GM23338 (cell line): Measurements from ENCODE around the gene SLC25A12. TPM values are rescaled to one million over a fixed set of nuclear protein-coding genes. Genes with fewer than 3 reads are reported as not detected.

Source experiments
- ATAC-seq: fragments of 200-7000 bp; cut with Tn5 transposase; 3 replicates; pipeline ENCODE4 v1.9.1; 2020
- DNase-seq: peaks from one replicate; pipeline ENCODE4 v3.0.0-alpha.2; 2015; ENCODE audit warnings: low spot score
- H2AFZ ChIP-seq: fragments of 200-600 bp; sonication (generic); 2 replicates; pipeline ENCODE4 v1.8.0; 2016; ENCODE audit warnings: antibody characterized with exemption, mild to moderate bottlenecking, moderate library complexity
- H3F3A ChIP-seq: fragments of 200-600 bp; sonication (generic); replicated peaks from 2 replicates; pipeline ENCODE4 v1.8.0; 2017; ENCODE audit warnings: antibody characterized with exemption, mixed run types, low read depth
- H3K27ac ChIP-seq: fragments of 200-600 bp; sonication (generic); 2 replicates; pipeline ENCODE4 v1.6.1; 2016; ENCODE audit warnings: low read depth
- H3K27me3 ChIP-seq: fragments of 200-600 bp; sonication (generic); 2 replicates; pipeline ENCODE4 v1.8.0; 2016; ENCODE audit warnings: mild to moderate bottlenecking, mixed run types, moderate library complexity; ENCODE audit not compliant: insufficient read depth
- H3K36me3 ChIP-seq: fragments of 200-600 bp; sonication (generic); 2 replicates; pipeline ENCODE4 v1.8.0; 2016; ENCODE audit warnings: mild to moderate bottlenecking; ENCODE audit not compliant: insufficient read depth
- H3K4me1 ChIP-seq: fragments of 200-600 bp; sonication (generic); 2 replicates; pipeline ENCODE4 v1.8.0; 2016; ENCODE audit warnings: mild to moderate bottlenecking, moderate library complexity; ENCODE audit not compliant: insufficient read depth
- H3K4me2 ChIP-seq: fragments of 200-600 bp; sonication (generic); 2 replicates; pipeline ENCODE4 v1.7.1; 2017; ENCODE audit warnings: mixed run types
- H3K4me3 ChIP-seq: fragments of 200-600 bp; sonication (generic); 2 replicates; pipeline ENCODE4 v1.6.1; 2016; ENCODE audit warnings: mixed run types
- H3K79me2 ChIP-seq: fragments of 200-600 bp; sonication (generic); replicated peaks from 2 replicates; pipeline ENCODE4 v1.8.0; 2017; ENCODE audit warnings: mild to moderate bottlenecking; ENCODE audit not compliant: insufficient read depth
- H3K9me2 ChIP-seq: fragments of 200-600 bp; sonication (generic); 2 replicates; pipeline ENCODE4 v1.8.0; 2017; ENCODE audit not compliant: insufficient read depth
- H4K20me1 ChIP-seq: fragments of 200-600 bp; sonication (generic); replicated peaks from 2 replicates; pipeline ENCODE4 v1.8.0; 2017; ENCODE audit warnings: mild to moderate bottlenecking; ENCODE audit not compliant: insufficient read depth
- H3K27ac Mint-ChIP-seq: 2 replicates; pipeline ENCODE4 v1.8.0; 2020; ENCODE audit warnings: inconsistent platforms, mild to moderate bottlenecking, moderate library complexity, mixed read lengths
- H3K27me3 Mint-ChIP-seq: 3 replicates; pipeline ENCODE4 v1.8.0; 2022; ENCODE audit warnings: low read depth, mild to moderate bottlenecking, moderate library complexity, mixed read lengths, inconsistent platforms; ENCODE audit not compliant: insufficient read depth, poor library complexity
- H3K36me3 Mint-ChIP-seq: 3 replicates; pipeline ENCODE4 v1.8.0; 2021; ENCODE audit warnings: low read depth, mild to moderate bottlenecking, inconsistent platforms, moderate library complexity, mixed read lengths
- H3K4me1 Mint-ChIP-seq: 3 replicates; pipeline ENCODE4 v1.8.0; 2020; ENCODE audit warnings: mild to moderate bottlenecking, inconsistent platforms, mixed read lengths
- H3K4me3 Mint-ChIP-seq: 3 replicates; pipeline ENCODE4 v1.8.0; 2021; ENCODE audit warnings: moderate library complexity, mild to moderate bottlenecking, inconsistent platforms, mixed read lengths
- H3K9me3 Mint-ChIP-seq: 3 replicates; pipeline ENCODE4 v1.8.0; 2020; ENCODE audit warnings: moderate library complexity, mild to moderate bottlenecking, inconsistent platforms, mixed read lengths
- EZH2 ChIP-seq: fragments of 200-600 bp; sonication (generic); IDR thresholded peaks from one replicate; pipeline ENCODE4 v1.8.0; 2017; ENCODE audit warnings: antibody characterized with exemption, mild to moderate bottlenecking, low read depth; ENCODE audit not compliant: unreplicated experiment
- JUNB ChIP-seq: IDR thresholded peaks from one replicate; pipeline ENCODE4 v1.6.1; 2016; ENCODE audit warnings: antibody characterized with exemption; ENCODE audit not compliant: unreplicated experiment
- POLR2AphosphoS5 ChIP-seq: IDR thresholded peaks from 2 replicates; pipeline ENCODE4 v1.6.1; 2016; ENCODE audit warnings: antibody characterized with exemption, low read depth
- STAT1 ChIP-seq: IDR thresholded peaks from one replicate; pipeline ENCODE4 v1.6.1; 2016; ENCODE audit warnings: antibody characterized with exemption; ENCODE audit not compliant: unreplicated experiment
- ZNF331 ChIP-seq: fragments of 250-450 bp; sonication (Bioruptor Pico); IDR thresholded peaks from 2 replicates; pipeline ENCODE4 v1.5.0; 2020; ENCODE audit warnings: low read depth, mild to moderate bottlenecking, moderate library complexity
- polyA plus RNA-seq: library from polyadenylated mRNA; unstranded; fragments of >200 nt; fragmentation: Nextera tagmentation; extraction: Ambion mirVana; gene quantifications from 2 replicates; pipeline ENCODE4 v1.2.1, GENCODE V29; 2016
- total RNA-seq: library from RNA; depleted of rRNA; stranded (reverse); fragments of >200 nt; shearing (Covaris generic); gene quantifications from 2 replicates; pipeline ENCODE4 v1.2.3, GENCODE V29; 2014
- TF ChIP-seq, protein P1 (sequence below): fragments of 250-450 bp; sonication (Bioruptor Pico); IDR thresholded peaks from 2 replicates; pipeline ENCODE4 v1.5.0; 2020; ENCODE audit warnings: mild to moderate bottlenecking, moderate library complexity
- TF ChIP-seq, protein P2 (sequence below), 2 experiments: fragments of 200-600 bp in 1 of 2; sonication (generic) in 1 of 2; conservative IDR thresholded peaks; 2 replicates each; pipeline versions ENCODE4 v1.5.1 to v1.6.1; 2016 to 2017; ENCODE audit warnings: antibody characterized with exemption in 2 of 2, low read depth in 2 of 2, mild to moderate bottlenecking in 2 of 2, moderate library complexity in 1 of 2
- TF ChIP-seq, protein P3 (sequence below): IDR thresholded peaks from 2 replicates; pipeline ENCODE4 v1.6.1; 2016; ENCODE audit warnings: antibody characterized with exemption

SLC25A12 gene
- total and polyA plus RNA-seq, 2 experiments from 2014 or later, result 4.8 to 14.8 TPM

GRCh38 chr2:171941316-171941699, 47.3 kb upstream of the SLC25A12 start (continued):
- TF ChIP-seq, protein P1, sequence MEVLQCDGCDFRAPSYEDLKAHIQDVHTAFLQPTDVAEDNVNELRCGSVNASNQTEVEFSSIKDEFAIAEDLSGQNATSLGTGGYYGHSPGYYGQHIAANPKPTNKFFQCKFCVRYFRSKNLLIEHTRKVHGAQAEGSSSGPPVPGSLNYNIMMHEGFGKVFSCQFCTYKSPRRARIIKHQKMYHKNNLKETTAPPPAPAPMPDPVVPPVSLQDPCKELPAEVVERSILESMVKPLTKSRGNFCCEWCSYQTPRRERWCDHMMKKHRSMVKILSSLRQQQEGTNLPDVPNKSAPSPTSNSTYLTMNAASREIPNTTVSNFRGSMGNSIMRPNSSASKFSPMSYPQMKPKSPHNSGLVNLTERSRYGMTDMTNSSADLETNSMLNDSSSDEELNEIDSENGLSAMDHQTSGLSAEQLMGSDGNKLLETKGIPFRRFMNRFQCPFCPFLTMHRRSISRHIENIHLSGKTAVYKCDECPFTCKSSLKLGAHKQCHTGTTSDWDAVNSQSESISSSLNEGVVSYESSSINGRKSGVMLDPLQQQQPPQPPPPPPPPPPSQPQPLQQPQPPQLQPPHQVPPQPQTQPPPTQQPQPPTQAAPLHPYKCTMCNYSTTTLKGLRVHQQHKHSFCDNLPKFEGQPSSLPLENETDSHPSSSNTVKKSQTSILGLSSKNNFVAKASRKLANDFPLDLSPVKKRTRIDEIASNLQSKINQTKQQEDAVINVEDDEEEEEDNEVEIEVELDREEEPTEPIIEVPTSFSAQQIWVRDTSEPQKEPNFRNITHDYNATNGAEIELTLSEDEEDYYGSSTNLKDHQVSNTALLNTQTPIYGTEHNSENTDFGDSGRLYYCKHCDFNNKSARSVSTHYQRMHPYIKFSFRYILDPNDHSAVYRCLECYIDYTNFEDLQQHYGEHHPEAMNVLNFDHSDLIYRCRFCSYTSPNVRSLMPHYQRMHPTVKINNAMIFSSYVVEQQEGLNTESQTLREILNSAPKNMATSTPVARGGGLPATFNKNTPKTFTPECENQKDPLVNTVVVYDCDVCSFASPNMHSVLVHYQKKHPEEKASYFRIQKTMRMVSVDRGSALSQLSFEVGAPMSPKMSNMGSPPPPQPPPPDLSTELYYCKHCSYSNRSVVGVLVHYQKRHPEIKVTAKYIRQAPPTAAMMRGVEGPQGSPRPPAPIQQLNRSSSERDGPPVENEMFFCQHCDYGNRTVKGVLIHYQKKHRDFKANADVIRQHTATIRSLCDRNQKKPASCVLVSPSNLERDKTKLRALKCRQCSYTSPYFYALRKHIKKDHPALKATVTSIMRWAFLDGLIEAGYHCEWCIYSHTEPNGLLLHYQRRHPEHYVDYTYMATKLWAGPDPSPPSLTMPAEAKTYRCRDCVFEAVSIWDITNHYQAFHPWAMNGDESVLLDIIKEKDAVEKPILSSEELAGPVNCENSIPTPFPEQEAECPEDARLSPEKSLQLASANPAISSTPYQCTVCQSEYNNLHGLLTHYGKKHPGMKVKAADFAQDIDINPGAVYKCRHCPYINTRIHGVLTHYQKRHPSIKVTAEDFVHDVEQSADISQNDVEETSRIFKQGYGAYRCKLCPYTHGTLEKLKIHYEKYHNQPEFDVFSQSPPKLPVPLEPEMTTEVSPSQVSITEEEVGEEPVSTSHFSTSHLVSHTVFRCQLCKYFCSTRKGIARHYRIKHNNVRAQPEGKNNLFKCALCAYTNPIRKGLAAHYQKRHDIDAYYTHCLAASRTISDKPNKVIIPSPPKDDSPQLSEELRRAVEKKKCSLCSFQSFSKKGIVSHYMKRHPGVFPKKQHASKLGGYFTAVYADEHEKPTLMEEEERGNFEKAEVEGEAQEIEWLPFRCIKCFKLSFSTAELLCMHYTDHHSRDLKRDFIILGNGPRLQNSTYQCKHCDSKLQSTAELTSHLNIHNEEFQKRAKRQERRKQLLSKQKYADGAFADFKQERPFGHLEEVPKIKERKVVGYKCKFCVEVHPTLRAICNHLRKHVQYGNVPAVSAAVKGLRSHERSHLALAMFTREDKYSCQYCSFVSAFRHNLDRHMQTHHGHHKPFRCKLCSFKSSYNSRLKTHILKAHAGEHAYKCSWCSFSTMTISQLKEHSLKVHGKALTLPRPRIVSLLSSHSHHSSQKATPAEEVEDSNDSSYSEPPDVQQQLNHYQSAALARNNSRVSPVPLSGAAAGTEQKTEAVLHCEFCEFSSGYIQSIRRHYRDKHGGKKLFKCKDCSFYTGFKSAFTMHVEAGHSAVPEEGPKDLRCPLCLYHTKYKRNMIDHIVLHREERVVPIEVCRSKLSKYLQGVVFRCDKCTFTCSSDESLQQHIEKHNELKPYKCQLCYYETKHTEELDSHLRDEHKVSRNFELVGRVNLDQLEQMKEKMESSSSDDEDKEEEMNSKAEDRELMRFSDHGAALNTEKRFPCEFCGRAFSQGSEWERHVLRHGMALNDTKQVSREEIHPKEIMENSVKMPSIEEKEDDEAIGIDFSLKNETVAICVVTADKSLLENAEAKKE (CRISPR knock-in tag), result no peak
- TF ChIP-seq POLR2AphosphoS5, result no peak
- TF ChIP-seq, protein P2, sequence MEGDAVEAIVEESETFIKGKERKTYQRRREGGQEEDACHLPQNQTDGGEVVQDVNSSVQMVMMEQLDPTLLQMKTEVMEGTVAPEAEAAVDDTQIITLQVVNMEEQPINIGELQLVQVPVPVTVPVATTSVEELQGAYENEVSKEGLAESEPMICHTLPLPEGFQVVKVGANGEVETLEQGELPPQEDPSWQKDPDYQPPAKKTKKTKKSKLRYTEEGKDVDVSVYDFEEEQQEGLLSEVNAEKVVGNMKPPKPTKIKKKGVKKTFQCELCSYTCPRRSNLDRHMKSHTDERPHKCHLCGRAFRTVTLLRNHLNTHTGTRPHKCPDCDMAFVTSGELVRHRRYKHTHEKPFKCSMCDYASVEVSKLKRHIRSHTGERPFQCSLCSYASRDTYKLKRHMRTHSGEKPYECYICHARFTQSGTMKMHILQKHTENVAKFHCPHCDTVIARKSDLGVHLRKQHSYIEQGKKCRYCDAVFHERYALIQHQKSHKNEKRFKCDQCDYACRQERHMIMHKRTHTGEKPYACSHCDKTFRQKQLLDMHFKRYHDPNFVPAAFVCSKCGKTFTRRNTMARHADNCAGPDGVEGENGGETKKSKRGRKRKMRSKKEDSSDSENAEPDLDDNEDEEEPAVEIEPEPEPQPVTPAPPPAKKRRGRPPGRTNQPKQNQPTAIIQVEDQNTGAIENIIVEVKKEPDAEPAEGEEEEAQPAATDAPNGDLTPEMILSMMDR (conservative IDR thresholded peaks at IDR 0.05; ENCODE audit: low read depth in 2 of 2), result no peak
- TF ChIP-seq JUNB, result no peak

- peaks cover 19% of the 10 kb centered on the region for H3K9me3 Mint-ChIP-seq
- no peak overlapping the region for H3K4me3 ChIP-seq
- peaks cover 90% of the 10 kb centered on the region for H3K79me2 ChIP-seq
- no peak overlapping the region for H3K4me3 Mint-ChIP-seq
- peaks cover 24% of the 10 kb centered on the region for H4K20me1 ChIP-seq
- no peak overlapping the region for H3K27ac Mint-ChIP-seq
- H3F3A ChIP-seq, result no peaks in the 10 kb centered on the region
- H3K36me3 Mint-ChIP-seq, result peaks cover 37% of the 10 kb centered on the region
- H3K4me1 Mint-ChIP-seq, result no peaks in the 10 kb centered on the region
- no peak overlapping the region for H2AFZ ChIP-seq
- no peak for DNase-seq
- H3K4me2 ChIP-seq, result no peak overlapping the region
- H3K36me3 ChIP-seq, result 0 out of 2 replicates have a peak, but pooled peaks cover 3% of the 10 kb centered on the region
- no peak overlapping the region for H3K27ac ChIP-seq
- no peaks in the 10 kb centered on the region for H3K27me3 ChIP-seq
- H3K4me1 ChIP-seq, result no peaks in the 10 kb centered on the region
- H3K27me3 Mint-ChIP-seq, result no peaks in the 10 kb centered on the region
- no peak for ATAC-seq
- no peaks in the 10 kb centered on the region for H3K9me2 ChIP-seq
- TF ChIP-seq ZNF331 (CRISPR knock-in tag) (no peak), STAT1 (no peak), EZH2 (no peak)
- TF ChIP-seq, protein P3, sequence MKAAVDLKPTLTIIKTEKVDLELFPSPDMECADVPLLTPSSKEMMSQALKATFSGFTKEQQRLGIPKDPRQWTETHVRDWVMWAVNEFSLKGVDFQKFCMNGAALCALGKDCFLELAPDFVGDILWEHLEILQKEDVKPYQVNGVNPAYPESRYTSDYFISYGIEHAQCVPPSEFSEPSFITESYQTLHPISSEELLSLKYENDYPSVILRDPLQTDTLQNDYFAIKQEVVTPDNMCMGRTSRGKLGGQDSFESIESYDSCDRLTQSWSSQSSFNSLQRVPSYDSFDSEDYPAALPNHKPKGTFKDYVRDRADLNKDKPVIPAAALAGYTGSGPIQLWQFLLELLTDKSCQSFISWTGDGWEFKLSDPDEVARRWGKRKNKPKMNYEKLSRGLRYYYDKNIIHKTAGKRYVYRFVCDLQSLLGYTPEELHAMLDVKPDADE, result no peak
Measured at GRCh38 chr2:171939743-171940071, 45.7 kb upstream of the SLC25A12 start.
